ENCODE results near the gene CBX7.

CBX7 gene

DNA sequence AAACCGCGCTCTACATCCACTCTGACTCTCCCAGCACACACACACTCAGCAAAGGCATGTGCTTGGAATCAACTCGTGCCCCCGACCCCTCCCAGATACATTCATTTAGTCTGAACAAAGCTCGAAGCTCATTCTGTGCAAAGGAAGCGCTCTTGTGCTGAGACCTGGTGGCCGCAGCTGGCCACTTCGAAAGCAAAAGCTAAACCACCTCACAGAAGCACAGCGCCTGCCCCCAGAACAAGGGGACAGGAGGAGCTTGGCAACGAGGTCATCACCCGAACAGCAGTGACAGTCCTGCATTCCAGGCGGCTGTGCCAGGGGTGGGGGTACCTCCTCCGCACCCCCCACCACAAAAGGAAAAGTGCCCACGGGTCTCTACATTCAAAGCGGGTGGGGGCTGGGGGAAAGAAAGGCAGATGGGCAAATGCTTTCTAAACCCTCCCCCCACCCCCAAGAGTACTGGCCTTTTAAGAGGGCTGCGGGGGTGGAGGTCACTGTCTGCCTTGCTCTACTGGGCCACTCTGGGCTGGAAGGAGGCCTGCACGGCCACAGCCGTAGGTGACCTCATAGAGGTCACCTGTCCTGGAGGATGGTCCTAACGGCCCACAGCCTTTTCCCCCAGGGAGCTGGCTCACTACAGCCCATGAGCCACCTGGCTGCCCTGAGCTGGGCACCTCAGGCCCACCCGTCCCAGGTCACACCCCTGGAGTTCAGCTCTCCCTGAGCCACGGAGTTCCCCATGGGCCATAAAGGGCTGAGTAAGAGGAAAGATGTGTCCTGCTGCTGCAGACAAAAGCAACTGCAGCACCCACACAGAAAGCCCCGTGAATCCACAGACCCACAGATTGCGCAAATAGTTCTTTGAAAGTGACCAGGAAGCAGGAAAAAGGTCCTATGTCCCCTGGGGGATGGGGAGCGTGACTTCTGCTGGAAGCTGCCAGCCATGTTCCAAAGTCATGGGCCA, 21.3 kb downstream of the CBX7 start:
- H3K4me1 ChIP-seq (ENCODE audit: control insufficient read depth, insufficient read depth, low read length, unreplicated experiment), result peaks cover 8% of the 10 kb centered on the region
- no peak overlapping the region for H3K27ac ChIP-seq (ENCODE audit: low read depth, low read length)
- H3K79me2 ChIP-seq (ENCODE audit: control insufficient read depth, insufficient read depth, low read length, unreplicated experiment), result no peaks in the 10 kb centered on the region
- no peak overlapping the region for H3K4me3 ChIP-seq (ENCODE audit: low read depth, low read length)
- no peaks in the 10 kb centered on the region for H3K36me3 ChIP-seq (ENCODE audit: insufficient read depth, low read length)
- no peaks in the 10 kb centered on the region for H3K27me3 ChIP-seq (ENCODE audit: insufficient read depth, low read length)
- no peak overlapping the region for H2AFZ ChIP-seq (ENCODE audit: low read length, unreplicated experiment)

DNA sequence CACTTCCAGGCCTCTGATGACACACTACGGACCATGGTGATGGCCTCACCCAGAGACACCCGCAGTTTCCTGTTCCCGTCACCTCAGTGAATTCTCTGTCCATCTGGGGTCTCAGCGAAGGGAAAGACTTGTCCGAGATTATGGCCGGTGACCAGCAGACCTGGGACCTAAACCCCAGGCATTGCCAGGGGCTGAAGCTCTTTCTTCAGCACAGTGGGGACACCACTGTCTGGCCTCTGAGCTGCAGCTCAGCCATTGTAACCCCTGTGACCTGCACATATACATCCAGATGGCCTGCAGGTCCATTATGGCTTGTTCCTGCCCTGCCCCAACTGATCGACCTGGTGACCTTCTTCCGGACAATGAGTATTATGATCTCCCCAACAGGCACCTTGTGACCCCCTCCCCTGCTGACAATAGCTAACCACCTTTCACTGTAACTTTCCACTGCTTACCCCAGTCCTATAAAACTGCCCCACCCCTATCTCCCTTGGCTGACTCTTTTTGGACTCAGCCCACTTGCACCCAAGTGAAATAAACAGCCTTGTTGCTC, 22.3 kb downstream of the CBX7 start:
- Histone ChIP-seq H3K4me1 (ENCODE audit: control insufficient read depth, insufficient read depth, low read length, unreplicated experiment) (peaks cover 8% of the 10 kb centered on the region), H3K27me3 (ENCODE audit: insufficient read depth, low read length) (no peaks in the 10 kb centered on the region), H3K36me3 (ENCODE audit: insufficient read depth, low read length) (no peaks in the 10 kb centered on the region), H3K27ac (ENCODE audit: low read depth, low read length) (no peak overlapping the region), H3K79me2 (ENCODE audit: control insufficient read depth, insufficient read depth, low read length, unreplicated experiment) (no peaks in the 10 kb centered on the region), H3K4me3 (ENCODE audit: low read depth, low read length) (no peak overlapping the region), H2AFZ (ENCODE audit: low read length, unreplicated experiment) (no peak overlapping the region)

DNA sequence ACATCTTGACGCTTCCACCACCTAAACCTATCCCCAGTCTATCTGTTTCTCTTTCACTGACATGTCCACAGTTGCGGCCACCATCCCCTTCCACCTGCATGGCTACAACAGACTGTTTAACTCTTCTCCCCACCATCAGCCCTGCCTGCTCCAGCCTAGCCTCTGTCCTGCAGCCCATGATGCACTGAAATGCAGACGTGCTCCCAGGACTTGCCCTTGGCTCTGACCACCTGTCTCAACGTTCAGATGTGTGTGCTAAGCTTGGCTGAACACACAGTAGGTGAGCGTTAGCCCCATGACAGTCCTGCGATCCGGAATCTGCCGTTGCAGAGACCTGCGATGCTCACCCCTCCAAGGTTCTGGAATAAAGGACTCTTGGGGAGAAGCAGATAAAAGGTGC, 22.7 kb downstream of the CBX7 start:
- Histone ChIP-seq H2AFZ (ENCODE audit: low read length, unreplicated experiment) (no peak overlapping the region), H3K4me1 (ENCODE audit: control insufficient read depth, insufficient read depth, low read length, unreplicated experiment) (peaks cover 8% of the 10 kb centered on the region), H3K27ac (ENCODE audit: low read depth, low read length) (no peak overlapping the region), H3K27me3 (ENCODE audit: insufficient read depth, low read length) (no peaks in the 10 kb centered on the region), H3K36me3 (ENCODE audit: insufficient read depth, low read length) (no peaks in the 10 kb centered on the region), H3K79me2 (ENCODE audit: control insufficient read depth, insufficient read depth, low read length, unreplicated experiment) (no peaks in the 10 kb centered on the region), H3K4me3 (ENCODE audit: low read depth, low read length) (no peak overlapping the region)

GRCh38 chr22:39129081-39129480, 23.4 kb downstream of the CBX7 start:
- Histone ChIP-seq H3K27ac (ENCODE audit: low read depth, low read length) (no peak overlapping the region), H2AFZ (ENCODE audit: low read length, unreplicated experiment) (no peak overlapping the region)

GRCh38 chr22:39128508-39128907, 24.0 kb downstream of the CBX7 start:
- no peak overlapping the region for H3K4me3 ChIP-seq (ENCODE audit: low read depth, low read length)
- no peaks in the 10 kb centered on the region for H3K36me3 ChIP-seq (ENCODE audit: insufficient read depth, low read length)
- no peaks in the 10 kb centered on the region for H3K79me2 ChIP-seq (ENCODE audit: control insufficient read depth, insufficient read depth, low read length, unreplicated experiment)
- peaks cover 8% of the 10 kb centered on the region for H3K4me1 ChIP-seq (ENCODE audit: control insufficient read depth, insufficient read depth, low read length, unreplicated experiment)
- H3K27ac ChIP-seq (ENCODE audit: low read depth, low read length), result no peak overlapping the region
- H3K27me3 ChIP-seq (ENCODE audit: insufficient read depth, low read length), result no peaks in the 10 kb centered on the region
- no peak overlapping the region for H2AFZ ChIP-seq (ENCODE audit: low read length, unreplicated experiment)

More at GRCh38 chr22:39129081-39129480, 23.4 kb downstream of the CBX7 start:
- Histone ChIP-seq H3K27me3 (ENCODE audit: insufficient read depth, low read length) (no peaks in the 10 kb centered on the region), H3K4me1 (ENCODE audit: control insufficient read depth, insufficient read depth, low read length, unreplicated experiment) (peaks cover 8% of the 10 kb centered on the region), H3K79me2 (ENCODE audit: control insufficient read depth, insufficient read depth, low read length, unreplicated experiment) (no peaks in the 10 kb centered on the region), H3K4me3 (ENCODE audit: low read depth, low read length) (no peak overlapping the region), H3K36me3 (ENCODE audit: insufficient read depth, low read length) (no peaks in the 10 kb centered on the region)

DNA sequence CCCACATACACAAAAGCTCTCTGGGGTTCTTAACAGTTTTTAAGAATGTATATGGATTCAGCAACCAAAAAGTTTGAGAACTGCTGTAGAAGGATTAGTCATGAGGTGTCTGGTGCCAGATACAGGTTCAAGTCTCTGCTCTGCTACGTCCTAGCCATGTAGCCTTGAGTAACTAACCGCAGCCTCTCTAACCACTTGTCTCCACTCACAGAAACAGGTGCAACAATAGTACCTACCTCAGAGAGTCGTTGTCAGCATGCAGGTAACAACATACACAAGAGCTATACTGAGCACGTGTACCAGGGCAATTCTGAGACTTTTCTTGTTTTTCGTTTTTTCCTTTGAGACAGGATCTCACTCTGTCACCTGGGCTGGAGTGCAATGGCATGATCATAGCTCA, 26.9 kb downstream of the CBX7 start:
- H3K36me3 ChIP-seq (ENCODE audit: insufficient read depth, low read length), result no peaks in the 10 kb centered on the region
- H3K27me3 ChIP-seq (ENCODE audit: insufficient read depth, low read length), result no peaks in the 10 kb centered on the region
- no peaks in the 10 kb centered on the region for H3K4me1 ChIP-seq (ENCODE audit: control insufficient read depth, insufficient read depth, low read length, unreplicated experiment)
- H3K79me2 ChIP-seq (ENCODE audit: control insufficient read depth, insufficient read depth, low read length, unreplicated experiment), result no peaks in the 10 kb centered on the region
- no peak overlapping the region for H2AFZ ChIP-seq (ENCODE audit: low read length, unreplicated experiment)
- no peak overlapping the region for H3K27ac ChIP-seq (ENCODE audit: low read depth, low read length)
- no peak overlapping the region for H3K4me3 ChIP-seq (ENCODE audit: low read depth, low read length)

DNA sequence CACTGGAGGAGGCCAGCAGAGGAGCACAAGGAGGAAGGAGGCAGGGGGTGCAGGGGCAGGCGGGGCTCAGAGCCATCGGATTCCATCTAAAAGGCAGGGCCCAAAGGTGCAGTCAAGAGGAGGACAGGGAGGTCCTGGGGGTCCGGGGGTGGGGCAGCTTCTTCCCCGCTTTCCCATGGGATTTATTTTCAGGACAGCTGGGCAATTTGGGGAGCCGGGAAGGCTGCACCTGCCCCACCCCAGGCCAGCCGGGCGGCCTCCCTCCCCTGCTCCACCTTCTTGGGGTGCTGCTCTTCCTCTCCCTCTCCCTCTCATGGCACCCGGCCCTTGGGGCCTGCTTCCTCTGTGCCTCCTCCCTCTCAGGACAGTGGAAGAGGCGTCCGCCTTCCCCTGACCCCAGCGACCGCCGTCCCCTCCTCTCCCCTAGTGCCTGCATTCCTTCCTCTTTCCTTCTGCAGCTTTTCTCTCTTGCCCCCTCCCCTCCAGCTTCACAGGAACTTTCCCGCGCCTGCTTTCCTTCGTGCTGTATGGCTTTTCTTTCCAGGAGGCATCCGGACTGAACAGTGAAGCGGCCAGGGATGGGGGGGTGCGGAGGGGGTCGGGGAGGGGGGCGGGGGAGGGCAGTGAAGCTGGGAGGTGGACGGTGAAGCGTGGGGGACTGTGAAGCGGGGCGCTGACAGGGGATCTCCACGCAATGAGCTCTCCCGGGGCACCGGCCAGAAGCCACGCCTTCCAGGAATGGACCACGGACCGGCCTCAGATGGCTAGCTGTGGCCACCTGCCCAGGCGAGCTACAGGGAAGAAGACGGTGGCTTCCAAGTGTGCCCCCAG, 28.5 kb downstream of the CBX7 start:
- Histone ChIP-seq H3K36me3 (ENCODE audit: insufficient read depth, low read length) (no peaks in the 10 kb centered on the region), H3K27me3 (ENCODE audit: insufficient read depth, low read length) (no peaks in the 10 kb centered on the region), H2AFZ (ENCODE audit: low read length, unreplicated experiment) (no peak overlapping the region), H3K4me3 (ENCODE audit: low read depth, low read length) (no peak overlapping the region), H3K79me2 (ENCODE audit: control insufficient read depth, insufficient read depth, low read length, unreplicated experiment) (no peaks in the 10 kb centered on the region), H3K4me1 (ENCODE audit: control insufficient read depth, insufficient read depth, low read length, unreplicated experiment) (no peaks in the 10 kb centered on the region), H3K27ac (ENCODE audit: low read depth, low read length) (no peak overlapping the region)

- H3K27me3 ChIP-seq (ENCODE audit: insufficient read depth, low read length), result no peaks in the 10 kb centered on the region
- no peaks in the 10 kb centered on the region for H3K36me3 ChIP-seq (ENCODE audit: insufficient read depth, low read length)
- H2AFZ ChIP-seq (ENCODE audit: low read length, unreplicated experiment), result no peak overlapping the region
- H3K4me3 ChIP-seq (ENCODE audit: low read depth, low read length), result no peak overlapping the region
- H3K4me1 ChIP-seq (ENCODE audit: control insufficient read depth, insufficient read depth, low read length, unreplicated experiment), result no peaks in the 10 kb centered on the region
- H3K79me2 ChIP-seq (ENCODE audit: control insufficient read depth, insufficient read depth, low read length, unreplicated experiment), result no peaks in the 10 kb centered on the region
- H3K27ac ChIP-seq (ENCODE audit: low read depth, low read length), result no peak overlapping the region
Observed at GRCh38 chr22:39122772-39123470, 29.6 kb downstream of the CBX7 start.

DNA sequence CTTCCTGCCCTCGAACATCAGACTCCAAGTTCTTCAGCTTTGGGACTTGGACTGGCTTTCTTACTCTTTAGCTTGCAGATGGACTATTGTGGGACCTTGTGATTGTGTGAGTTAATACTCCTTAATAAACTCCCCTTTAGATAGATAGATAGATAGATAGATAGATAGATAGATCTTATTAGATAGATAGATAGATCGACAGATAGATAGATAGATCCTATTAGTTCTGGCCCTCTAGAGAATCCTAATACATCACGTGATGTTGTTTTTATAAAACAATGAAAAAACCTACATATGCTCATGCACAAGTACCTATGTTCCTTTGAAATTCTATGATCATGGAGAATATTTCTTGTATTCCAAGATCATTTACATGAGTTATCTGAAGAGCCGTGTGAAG, 31.5 kb downstream of the CBX7 start:
- Histone ChIP-seq H3K27ac (ENCODE audit: low read depth, low read length) (no peak overlapping the region), H2AFZ (ENCODE audit: low read length, unreplicated experiment) (no peak overlapping the region), H3K4me3 (ENCODE audit: low read depth, low read length) (no peak overlapping the region), H3K4me1 (ENCODE audit: control insufficient read depth, insufficient read depth, low read length, unreplicated experiment) (no peaks in the 10 kb centered on the region), H3K27me3 (ENCODE audit: insufficient read depth, low read length) (no peaks in the 10 kb centered on the region), H3K36me3 (ENCODE audit: insufficient read depth, low read length) (no peaks in the 10 kb centered on the region), H3K79me2 (ENCODE audit: control insufficient read depth, insufficient read depth, low read length, unreplicated experiment) (no peaks in the 10 kb centered on the region)

DNA sequence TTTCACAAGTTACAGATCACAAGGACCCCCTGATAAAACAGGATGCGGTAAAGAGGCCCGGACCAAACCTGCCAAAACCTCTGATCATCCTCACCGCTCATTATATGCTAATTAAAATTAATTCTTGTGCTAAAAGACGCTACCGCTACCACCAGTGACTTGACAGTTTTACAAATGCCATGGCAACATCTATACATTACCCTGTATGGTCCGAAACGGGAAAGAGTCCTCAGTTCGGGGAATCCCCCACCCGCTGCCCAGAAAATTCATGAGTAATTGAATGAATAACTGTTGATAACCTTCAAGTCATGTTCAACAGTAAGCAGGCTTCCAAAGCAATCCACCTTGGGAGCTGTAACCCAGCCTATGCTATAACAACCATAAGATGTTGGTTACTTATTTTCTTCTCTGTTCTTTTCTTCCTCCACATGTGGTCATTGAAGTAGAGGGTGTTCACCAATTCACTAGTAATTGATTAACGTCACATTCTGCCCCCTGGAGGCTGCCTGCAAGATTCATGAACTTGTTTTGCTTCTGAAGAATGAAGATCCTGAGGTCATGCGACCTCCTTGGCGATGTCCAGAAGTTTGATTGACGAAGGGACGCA, 34.8 kb downstream of the CBX7 start:
- Histone ChIP-seq H3K4me3 (ENCODE audit: low read depth, low read length) (no peak overlapping the region), H3K4me1 (ENCODE audit: control insufficient read depth, insufficient read depth, low read length, unreplicated experiment) (no peaks in the 10 kb centered on the region), H2AFZ (ENCODE audit: low read length, unreplicated experiment) (no peak overlapping the region), H3K27me3 (ENCODE audit: insufficient read depth, low read length) (no peaks in the 10 kb centered on the region; the same call in 1 of the 2 replicates), H3K27ac (ENCODE audit: low read depth, low read length) (no peak overlapping the region), H3K36me3 (ENCODE audit: insufficient read depth, low read length) (no peaks in the 10 kb centered on the region), H3K79me2 (ENCODE audit: control insufficient read depth, insufficient read depth, low read length, unreplicated experiment) (no peaks in the 10 kb centered on the region)

Data from ACC112 (cell line).